Measurements from ENCODE around the gene CXXC5. TPM values are rescaled to one million over a fixed set of nuclear protein-coding genes. Genes with fewer than 3 reads are reported as not detected.

CXXC5 gene
- polyA plus RNA-seq, 1 of the 3 experiments (the other 2 are of a cell fraction) = 47.4 TPM

DNA sequence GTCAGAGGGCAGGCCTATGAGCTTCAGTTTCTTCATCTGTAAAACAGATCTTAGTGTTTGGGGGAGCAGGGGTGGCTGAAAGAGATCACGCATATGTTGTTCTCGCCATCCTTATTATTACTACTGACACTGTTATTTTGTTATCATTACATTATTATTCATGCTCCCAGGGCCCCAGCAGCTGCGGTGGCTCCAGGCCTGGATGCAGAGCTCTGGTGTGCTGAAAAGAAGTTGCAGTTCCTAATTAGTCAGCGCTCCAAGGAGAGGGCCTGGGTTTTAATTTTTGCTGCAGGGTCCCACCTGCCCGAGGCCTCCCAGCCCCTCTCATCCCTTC lies 19.5 kb downstream of the CXXC5 start:
- H3K27me3 ChIP-seq (ENCODE audit: insufficient read depth) = no peaks in the 10 kb centered on the region
- H3K79me2 ChIP-seq (ENCODE audit: insufficient read depth) = peaks cover 99% of the 10 kb centered on the region
- POLR2A ChIA-PET = interaction anchor here (1.0 to 5.3 kb wide), 6 partner anchors 10 to 374 kb away, joined by 3 to 34 read pairs (median 7); partner anchors contain the start of gene CXXC5
- TF ChIP-seq RFX5 (IDR thresholded peaks at IDR 0.05; ENCODE audit: low read length) (no peak), JUND (IDR thresholded peaks at IDR 0.05) (no peak), MXI1 (IDR thresholded peaks at IDR 0.05; ENCODE audit: low read depth, low read length) (0 out of 2 replicates have a peak, but pooled peaks have one; percentile 26), NFIC (IDR thresholded peaks at IDR 0.05; ENCODE audit: borderline replicate concordance) (0 out of 2 replicates have a peak, but pooled peaks have one; percentile 4), CHD2 (IDR thresholded peaks at IDR 0.05; ENCODE audit: low read length, partially characterized antibody) (no peak), YY1 (IDR thresholded peaks at IDR 0.05; ENCODE audit: low read depth) (no peak), NRF1 (IDR thresholded peaks at IDR 0.05; ENCODE audit: low read depth, low read length) (no peak), TCF12 (IDR thresholded peaks at IDR 0.05) (peak; percentile 25; the same call in 1 of the 2 replicates), EP300 (IDR thresholded peaks at IDR 0.05; ENCODE audit: borderline replicate concordance in 1 of 2, low read depth in 1 of 2, low read length in 1 of 2) (peak in 1 of 2 experiments; percentile 2; a peak in 1 of 4 replicates)
- H3K36me3 ChIP-seq (replicated peaks in 1 of 2; ENCODE audit: control insufficient read depth in 1 of 2, insufficient read depth in 2 of 2, low read length in 1 of 2) = peaks cover 0 to 2% of the 10 kb centered on the region in 2 experiments
- peak overlapping the region; percentile 92 to 99 for H3K27ac ChIP-seq (ENCODE audit: low read depth in 2 of 2, low read length in 1 of 2)
- 29% methylated on average over 5 of the region's 5 CpGs for WGBS (ENCODE audit: low lambda C conversion rate)
- no peaks in the 10 kb centered on the region for H3K9me2 ChIP-seq
- peaks cover 61% of the 10 kb centered on the region for H4K20me1 ChIP-seq (ENCODE audit: insufficient read depth)
- peak overlapping the region; percentile 84 for H3K9ac ChIP-seq
- CTCF ChIA-PET = interaction anchor here (1.0 to 20.6 kb wide), 6 partner anchors 17 to 100 kb away, joined by 6 to 204 read pairs (median 16); no protein-coding TSS in a partner anchor
- H2AFZ ChIP-seq (ENCODE audit: low read depth) = peak overlapping the region; percentile 79; the same call in 1 of the 2 replicates
- H3K4me3 ChIP-seq (ENCODE audit: low read depth in 2 of 2, low read length in 1 of 2) = peak overlapping the region; percentile 32 to 60
- DNase-seq = peak; percentile 59
- H3K4me2 ChIP-seq = peak overlapping the region; percentile 91
- peaks cover 69 to 95% of the 10 kb centered on the region in 2 experiments for H3K4me1 ChIP-seq (ENCODE audit: control insufficient read depth in 1 of 2, insufficient read depth in 2 of 2, low read depth in 1 of 2, low read length in 1 of 2)
- H3F3A ChIP-seq (replicated peaks; ENCODE audit: insufficient read depth) = peaks cover 37% of the 10 kb centered on the region
- H3K9me3 ChIP-seq = no peaks in the 10 kb centered on the region

- no peaks in the 10 kb centered on the region for H3K36me3 ChIP-seq (replicated peaks in 1 of 2; ENCODE audit: control insufficient read depth in 1 of 2, insufficient read depth in 2 of 2, low read length in 1 of 2)
- peaks cover 61% of the 10 kb centered on the region for H4K20me1 ChIP-seq (ENCODE audit: insufficient read depth)
- H3K9me2 ChIP-seq = no peaks in the 10 kb centered on the region
- H3K4me1 ChIP-seq (ENCODE audit: control insufficient read depth in 1 of 2, insufficient read depth in 2 of 2, low read depth in 1 of 2, low read length in 1 of 2) = peaks cover 69 to 95% of the 10 kb centered on the region in 2 experiments
- POLR2A ChIA-PET = interaction anchor here (0.7 to 5.3 kb wide), 9 partner anchors 8 to 373 kb away, joined by 3 to 34 read pairs (median 9); partner anchors contain the start of gene CXXC5
- H3K9ac ChIP-seq = peak overlapping the region; percentile 84
- peak overlapping the region; percentile 79 for H2AFZ ChIP-seq (ENCODE audit: low read depth)
- no peaks in the 10 kb centered on the region for H3K27me3 ChIP-seq (ENCODE audit: insufficient read depth)
- CTCF ChIA-PET = interaction anchor here (1.3 to 20.6 kb wide), 7 partner anchors 10 to 99 kb away, joined by 3 to 204 read pairs (median 16); no protein-coding TSS in a partner anchor
- H3K4me3 ChIP-seq (ENCODE audit: low read depth in 2 of 2, low read length in 1 of 2) = peak overlapping the region; percentile 32 to 60
- peak; percentile 91 for DNase-seq
- H3K9me3 ChIP-seq = no peaks in the 10 kb centered on the region
- 25% methylated on average over 13 of the region's 55 CpGs for WGBS (ENCODE audit: low lambda C conversion rate)
- H3K27ac ChIP-seq (ENCODE audit: low read depth in 2 of 2, low read length in 1 of 2) = peak overlapping the region; percentile 92 to 99
- peak overlapping the region; percentile 91 for H3K4me2 ChIP-seq
- H3K79me2 ChIP-seq (ENCODE audit: insufficient read depth) = peaks cover 99% of the 10 kb centered on the region
- peaks cover 37% of the 10 kb centered on the region for H3F3A ChIP-seq (replicated peaks; ENCODE audit: insufficient read depth)
- TF ChIP-seq MEF2A (IDR thresholded peaks at IDR 0.05; ENCODE audit: borderline replicate concordance, low read depth) (no peak), EZH2phosphoT487 (IDR thresholded peaks at IDR 0.05; ENCODE audit: borderline replicate concordance, low read depth) (no peak), RFX5 (IDR thresholded peaks at IDR 0.05; ENCODE audit: low read length) (no peak), RXRA (IDR thresholded peaks at IDR 0.05; ENCODE audit: borderline replicate concordance, low read depth) (no peak), FOXJ3 (CRISPR knock-in tag; IDR thresholded peaks at IDR 0.05) (no peak), GABPA (IDR thresholded peaks at IDR 0.05; ENCODE audit: low read depth) (no peak), SMC3 (IDR thresholded peaks at IDR 0.05; ENCODE audit: low read depth, low read length) (no peak), MXI1 (IDR thresholded peaks at IDR 0.05; ENCODE audit: low read depth, low read length) (peak; percentile 6; the same call in 1 of the 2 replicates), RCOR1 (IDR thresholded peaks at IDR 0.05; ENCODE audit: low read length) (no peak; the same call in 1 of the 2 replicates), EP300 (IDR thresholded peaks at IDR 0.05; ENCODE audit: borderline replicate concordance in 1 of 2, low read depth in 1 of 2, low read length in 1 of 2) (peak in 1 of 2 experiments; percentile 21; a peak in 1 of 4 replicates), POLR2AphosphoS5 (IDR thresholded peaks at IDR 0.05; ENCODE audit: low read depth, low read length) (no peak), ELF1 (IDR thresholded peaks at IDR 0.05) (no peak)
- TF ChIP-seq, protein P1, sequence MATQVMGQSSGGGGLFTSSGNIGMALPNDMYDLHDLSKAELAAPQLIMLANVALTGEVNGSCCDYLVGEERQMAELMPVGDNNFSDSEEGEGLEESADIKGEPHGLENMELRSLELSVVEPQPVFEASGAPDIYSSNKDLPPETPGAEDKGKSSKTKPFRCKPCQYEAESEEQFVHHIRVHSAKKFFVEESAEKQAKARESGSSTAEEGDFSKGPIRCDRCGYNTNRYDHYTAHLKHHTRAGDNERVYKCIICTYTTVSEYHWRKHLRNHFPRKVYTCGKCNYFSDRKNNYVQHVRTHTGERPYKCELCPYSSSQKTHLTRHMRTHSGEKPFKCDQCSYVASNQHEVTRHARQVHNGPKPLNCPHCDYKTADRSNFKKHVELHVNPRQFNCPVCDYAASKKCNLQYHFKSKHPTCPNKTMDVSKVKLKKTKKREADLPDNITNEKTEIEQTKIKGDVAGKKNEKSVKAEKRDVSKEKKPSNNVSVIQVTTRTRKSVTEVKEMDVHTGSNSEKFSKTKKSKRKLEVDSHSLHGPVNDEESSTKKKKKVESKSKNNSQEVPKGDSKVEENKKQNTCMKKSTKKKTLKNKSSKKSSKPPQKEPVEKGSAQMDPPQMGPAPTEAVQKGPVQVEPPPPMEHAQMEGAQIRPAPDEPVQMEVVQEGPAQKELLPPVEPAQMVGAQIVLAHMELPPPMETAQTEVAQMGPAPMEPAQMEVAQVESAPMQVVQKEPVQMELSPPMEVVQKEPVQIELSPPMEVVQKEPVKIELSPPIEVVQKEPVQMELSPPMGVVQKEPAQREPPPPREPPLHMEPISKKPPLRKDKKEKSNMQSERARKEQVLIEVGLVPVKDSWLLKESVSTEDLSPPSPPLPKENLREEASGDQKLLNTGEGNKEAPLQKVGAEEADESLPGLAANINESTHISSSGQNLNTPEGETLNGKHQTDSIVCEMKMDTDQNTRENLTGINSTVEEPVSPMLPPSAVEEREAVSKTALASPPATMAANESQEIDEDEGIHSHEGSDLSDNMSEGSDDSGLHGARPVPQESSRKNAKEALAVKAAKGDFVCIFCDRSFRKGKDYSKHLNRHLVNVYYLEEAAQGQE (IDR thresholded peaks at IDR 0.05; ENCODE audit: low read depth, low read length) = no peak
- TF ChIP-seq, protein P2, sequence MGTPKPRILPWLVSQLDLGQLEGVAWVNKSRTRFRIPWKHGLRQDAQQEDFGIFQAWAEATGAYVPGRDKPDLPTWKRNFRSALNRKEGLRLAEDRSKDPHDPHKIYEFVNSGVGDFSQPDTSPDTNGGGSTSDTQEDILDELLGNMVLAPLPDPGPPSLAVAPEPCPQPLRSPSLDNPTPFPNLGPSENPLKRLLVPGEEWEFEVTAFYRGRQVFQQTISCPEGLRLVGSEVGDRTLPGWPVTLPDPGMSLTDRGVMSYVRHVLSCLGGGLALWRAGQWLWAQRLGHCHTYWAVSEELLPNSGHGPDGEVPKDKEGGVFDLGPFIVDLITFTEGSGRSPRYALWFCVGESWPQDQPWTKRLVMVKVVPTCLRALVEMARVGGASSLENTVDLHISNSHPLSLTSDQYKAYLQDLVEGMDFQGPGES (IDR thresholded peaks at IDR 0.05; ENCODE audit: low read depth, low read length) = no peak
- TF ChIP-seq, protein P3, sequence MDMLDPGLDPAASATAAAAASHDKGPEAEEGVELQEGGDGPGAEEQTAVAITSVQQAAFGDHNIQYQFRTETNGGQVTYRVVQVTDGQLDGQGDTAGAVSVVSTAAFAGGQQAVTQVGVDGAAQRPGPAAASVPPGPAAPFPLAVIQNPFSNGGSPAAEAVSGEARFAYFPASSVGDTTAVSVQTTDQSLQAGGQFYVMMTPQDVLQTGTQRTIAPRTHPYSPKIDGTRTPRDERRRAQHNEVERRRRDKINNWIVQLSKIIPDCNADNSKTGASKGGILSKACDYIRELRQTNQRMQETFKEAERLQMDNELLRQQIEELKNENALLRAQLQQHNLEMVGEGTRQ (IDR thresholded peaks at IDR 0.05; ENCODE audit: borderline replicate concordance, low read depth, low read length) = no peak
These were observed 20.1 kb downstream of the CXXC5 start for GRCh38 chr5:139668064-139668880.
